Measurements from ENCODE around the gene OTOP2. TPM values are rescaled to one million over a fixed set of nuclear protein-coding genes. Genes with fewer than 3 reads are reported as not detected.
A peak's percentile ranks its signal among the peaks of the same experiment; 100 is the strongest.
"Not testable (repeated sequence)": the region's sequence is repeated elsewhere in the genome, so short reads cannot be mapped to it uniquely, and the experiment has no call there.

Gene OTOP2
- total RNA-seq, 2 experiments from 2014 or later: not detected

GRCh38 chr17:74959826-74960515 is 35.9 kb downstream of the OTOP2 start:
- Mint-ChIP-seq H3K4me1 (peaks cover 6% of the 10 kb centered on the region), H3K4me3 (no peak overlapping the region), H3K9me3 (ENCODE audit: low read depth) (no peaks in the 10 kb centered on the region), H3K36me3 (ENCODE audit: low read depth) (no peaks in the 10 kb centered on the region), H3K27ac (no peak overlapping the region), H3K27me3 (no peaks in the 10 kb centered on the region)
- ChIA-PET POLR2A (interaction anchor here (0.6 to 1.5 kb wide), 3 partner anchors 87 to 820 kb away, joined by 3 read pairs; partner anchors contain the start of gene KCTD2), CTCF (interaction anchor here (0.6 to 4.6 kb wide), 27 partner anchors 10 to 248 kb away, joined by 3 to 82 read pairs (median 7); partner anchors contain the start of genes CDR2L, HID1, MRPL58 and OTOP2)
- DNase-seq (no peak), ATAC-seq (no peak)
- intact Hi-C loops (cut with DNase I, micrococcal nuclease): loop anchor here (2.0 to 5.0 kb wide), 8 partner anchors 53 to 242 kb away; partner anchors contain the start of genes MRPL58 (in 2 of the 2) and NT5C (in 1 of the 2)

- ChIA-PET CTCF (interaction anchor here (0.5 to 4.6 kb wide), 58 partner anchors 8 to 1599 kb away, joined by 3 to 82 read pairs (median 6); partner anchors contain the start of genes CDR2L, FDXR, HID1 and MRPL58), POLR2A (interaction anchor here (0.6 to 1.5 kb wide), 10 partner anchors 11 to 819 kb away, joined by 3 to 8 read pairs (median 3); partner anchors contain the start of genes KCTD2 and NT5C)
- intact Hi-C loops (cut with DNase I, micrococcal nuclease): loop anchor here (1.0 to 5.0 kb wide), 12 partner anchors 46 to 452 kb away; partner anchors contain the start of genes MRPL58 (in 2 of the 2), ARMC7 (in 1 of the 2), NT5C (in 1 of the 2) and NUP85 (in 1 of the 2)
- Mint-ChIP-seq H3K36me3 (ENCODE audit: low read depth) (no peaks in the 10 kb centered on the region), H3K4me3 (no peak overlapping the region), H3K27me3 (no peaks in the 10 kb centered on the region), H3K27ac (no peak overlapping the region), H3K9me3 (ENCODE audit: low read depth) (no peaks in the 10 kb centered on the region), H3K4me1 (peaks cover 6% of the 10 kb centered on the region)
- peak; percentile 77 for DNase-seq
- ATAC-seq: peak; percentile 66
Measured at GRCh38 chr17:74960570-74961342, 36.7 kb downstream of the OTOP2 start.

- H3K36me3 Mint-ChIP-seq (ENCODE audit: low read depth): no peaks in the 10 kb centered on the region
- H3K9me3 Mint-ChIP-seq (ENCODE audit: low read depth): no peaks in the 10 kb centered on the region
- ChIA-PET POLR2A (interaction anchor here (0.7 to 1.5 kb wide), 8 partner anchors 10 to 241 kb away, joined by 3 to 8 read pairs (median 3); partner anchors contain the start of genes KCTD2 and NT5C), CTCF (interaction anchor here (0.5 to 4.6 kb wide), 62 partner anchors 9 to 786 kb away, joined by 3 to 82 read pairs (median 6); partner anchors contain the start of genes CDR2L, FDXR, HID1 and MRPL58)
- ATAC-seq (peak; percentile 79), DNase-seq (peak; percentile 92)
- intact Hi-C loops (cut with DNase I, micrococcal nuclease): loop anchor here (1.0 to 5.0 kb wide), 12 partner anchors 44 to 450 kb away; partner anchors contain the start of genes MRPL58 (in 2 of the 2), ARMC7 (in 1 of the 2), NT5C (in 1 of the 2) and NUP85 (in 1 of the 2)
- no peak overlapping the region for H3K27ac Mint-ChIP-seq
- H3K4me3 Mint-ChIP-seq: no peak overlapping the region
- H3K27me3 Mint-ChIP-seq: no peaks in the 10 kb centered on the region
- H3K4me1 Mint-ChIP-seq: peaks cover 6% of the 10 kb centered on the region
Measured at GRCh38 chr17:74961657-74962350, 37.7 kb downstream of the OTOP2 start.

- no peaks in the 10 kb centered on the region for H3K27me3 Mint-ChIP-seq
- no peaks in the 10 kb centered on the region for H3K9me3 Mint-ChIP-seq (ENCODE audit: low read depth)
- ChIA-PET POLR2A (interaction anchor here (1.2 kb wide), 1 partner anchor 151 kb away, joined by 4 read pairs; no protein-coding TSS in a partner anchor), CTCF (interaction anchor here (0.6 to 4.6 kb wide), 21 partner anchors 11 to 450 kb away, joined by 3 to 82 read pairs (median 9); partner anchors contain the start of genes CDR2L, HID1, MRPL58 and NT5C)
- H3K27ac Mint-ChIP-seq: no peak overlapping the region
- H3K4me1 Mint-ChIP-seq: peaks cover 6% of the 10 kb centered on the region
- ATAC-seq (no peak), DNase-seq (no peak)
- no peak overlapping the region for H3K4me3 Mint-ChIP-seq
- no peaks in the 10 kb centered on the region for H3K36me3 Mint-ChIP-seq (ENCODE audit: low read depth)
- intact Hi-C loops (cut with DNase I, micrococcal nuclease): loop anchor here (5.0 kb wide), 5 partner anchors 69 to 239 kb away; partner anchors contain the start of gene NT5C (in 1 of the 2)
Measured at GRCh38 chr17:74962622-74963394, 38.7 kb downstream of the OTOP2 start.

GRCh38 chr17:74963656-74964055 is 39.6 kb downstream of the OTOP2 start:
- H3K4me1 Mint-ChIP-seq: peaks cover 6% of the 10 kb centered on the region
- no peaks in the 10 kb centered on the region for H3K9me3 Mint-ChIP-seq (ENCODE audit: low read depth)
- no peaks in the 10 kb centered on the region for H3K36me3 Mint-ChIP-seq (ENCODE audit: low read depth)
- H3K27ac Mint-ChIP-seq: no peak overlapping the region
- POLR2A ChIA-PET: no interaction called here
- CTCF ChIA-PET: interaction anchor here (0.6 to 4.6 kb wide), 4 partner anchors 10 to 449 kb away, joined by 3 to 82 read pairs (median 4); partner anchors contain the start of gene HID1
- intact Hi-C loops (cut with DNase I, micrococcal nuclease): loop anchor here (5.0 kb wide), 5 partner anchors 69 to 239 kb away; partner anchors contain the start of gene NT5C (in 1 of the 2)
- ATAC-seq (no peak), DNase-seq (no peak)
- H3K27me3 Mint-ChIP-seq: no peaks in the 10 kb centered on the region
- H3K4me3 Mint-ChIP-seq: no peak overlapping the region

GRCh38 chr17:74964246-74964761 is 40.2 kb downstream of the OTOP2 start:
- CTCF ChIA-PET: interaction anchor here (1.9 to 4.6 kb wide), 2 partner anchors 10 to 448 kb away, joined by 4 to 82 read pairs; partner anchors contain the start of gene HID1
- no peak for DNase-seq
- H3K9me3 Mint-ChIP-seq (ENCODE audit: low read depth): no peaks in the 10 kb centered on the region
- H3K27ac Mint-ChIP-seq: no peak overlapping the region
- no peak for ATAC-seq
- no peaks in the 10 kb centered on the region for H3K27me3 Mint-ChIP-seq
- intact Hi-C loops (cut with DNase I, micrococcal nuclease): loop anchor here (5.0 kb wide), 5 partner anchors 68 to 238 kb away; partner anchors contain the start of gene NT5C (in 1 of the 2)
- no peak overlapping the region for H3K4me3 Mint-ChIP-seq
- POLR2A ChIA-PET: no interaction called here
- H3K4me1 Mint-ChIP-seq: peaks cover 6% of the 10 kb centered on the region
- H3K36me3 Mint-ChIP-seq (ENCODE audit: low read depth): no peaks in the 10 kb centered on the region

GRCh38 chr17:74964988-74965622 is 41.0 kb downstream of the OTOP2 start:
- ChIA-PET CTCF (no interaction called here), POLR2A (no interaction called here)
- intact Hi-C loops (cut with DNase I, micrococcal nuclease): loop anchor here (5.0 kb wide), 5 partner anchors 67 to 237 kb away; partner anchors contain the start of gene NT5C (in 1 of the 2)
- H3K27me3 Mint-ChIP-seq: no peaks in the 10 kb centered on the region
- DNase-seq (no peak), ATAC-seq (no peak)
- peaks cover 6% of the 10 kb centered on the region for H3K4me1 Mint-ChIP-seq
- H3K27ac Mint-ChIP-seq: no peak overlapping the region
- no peak overlapping the region for H3K4me3 Mint-ChIP-seq
- H3K36me3 Mint-ChIP-seq (ENCODE audit: low read depth): no peaks in the 10 kb centered on the region
- no peaks in the 10 kb centered on the region for H3K9me3 Mint-ChIP-seq (ENCODE audit: low read depth)

- ChIA-PET POLR2A (no interaction called here), CTCF (interaction anchor here (0.6 to 2.8 kb wide), 2 partner anchors 10 to 321 kb away, joined by 3 to 12 read pairs; partner anchors contain the start of gene SLC25A19)
- Mint-ChIP-seq H3K4me1 (peaks cover 9% of the 10 kb centered on the region), H3K27ac (no peak overlapping the region), H3K36me3 (ENCODE audit: low read depth) (no peaks in the 10 kb centered on the region), H3K9me3 (ENCODE audit: low read depth) (no peaks in the 10 kb centered on the region), H3K4me3 (no peak overlapping the region), H3K27me3 (peaks cover 5% of the 10 kb centered on the region)
- intact Hi-C loops (cut with DNase I, micrococcal nuclease): no loop called here
- DNase-seq (no peak), ATAC-seq (no peak)
Measured at GRCh38 chr17:74968361-74968780, 44.3 kb downstream of the OTOP2 start.

- POLR2A ChIA-PET: interaction anchor here (0.6 kb wide), 1 partner anchor 33 kb away, joined by 3 read pairs; no protein-coding TSS in a partner anchor
Measured at GRCh38 chr17:74969501-74969900, 45.4 kb downstream of the OTOP2 start.

More at GRCh38 chr17:74969501-74969900, 45.4 kb downstream of the OTOP2 start:
- DNase-seq; H3K4me3 Mint-ChIP-seq; H3K27ac Mint-ChIP-seq; H3K9me3 Mint-ChIP-seq (ENCODE audit: low read depth); H3K36me3 Mint-ChIP-seq (ENCODE audit: low read depth); ATAC-seq; H3K4me1 Mint-ChIP-seq; H3K27me3 Mint-ChIP-seq; intact Hi-C loops (cut with DNase I, micrococcal nuclease): not testable (repeated sequence)
- CTCF ChIA-PET: interaction anchor here (0.8 to 10.6 kb wide), 4 partner anchors 7 to 162 kb away, joined by 3 to 82 read pairs (median 8); partner anchors contain the start of genes MRPL58 and NT5C
